Hematopoietic multipotent progenitor cell treated with erythropoietin and hydrocortisone succinate and interleukin-3 and kit ligand, for 4 days (in vitro differentiated cells): Measurements from ENCODE around the gene RNASEH2A.
"Not testable (repeated sequence)": the region's sequence is repeated elsewhere in the genome, so short reads cannot be mapped to it uniquely, and the experiment has no call there.

Source experiments
- DNase-seq: peaks from one replicate; pipeline ENCODE4 v3.0.0-alpha.2; 2015

The RNASEH2A gene

DNA sequence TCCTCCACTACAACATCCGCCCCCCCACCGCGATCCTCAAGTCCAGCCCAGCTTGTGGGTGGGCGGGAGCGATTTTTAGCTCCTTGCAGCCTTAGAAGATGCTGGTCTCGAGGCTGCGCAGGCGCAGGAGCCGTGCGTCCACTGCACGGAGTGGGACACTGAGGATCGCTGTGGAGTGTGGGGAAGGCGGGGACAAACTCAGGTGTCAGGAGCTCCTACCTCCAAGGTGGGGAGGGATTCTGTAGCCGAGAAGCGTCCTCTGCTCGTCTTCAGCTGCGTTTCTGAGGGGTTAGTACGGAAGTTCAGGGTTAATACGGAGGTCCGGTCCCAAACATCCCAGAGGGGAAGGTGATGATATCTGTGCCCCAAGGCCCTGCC, 28.2 kb downstream of the RNASEH2A start, which contains the start of gene RTBDN:
TSS of gene RTBDN (minus strand) at position 14 of the 378 bp plus-strand sequence. CDS start 4,600 bp downstream, outside the sequence.
- DNase-seq, result no peak

- DNase-seq, result peak; percentile 61
Measured at GRCh38 chr19:12834976-12835757, 28.8 kb downstream of the RNASEH2A start.

DNA sequence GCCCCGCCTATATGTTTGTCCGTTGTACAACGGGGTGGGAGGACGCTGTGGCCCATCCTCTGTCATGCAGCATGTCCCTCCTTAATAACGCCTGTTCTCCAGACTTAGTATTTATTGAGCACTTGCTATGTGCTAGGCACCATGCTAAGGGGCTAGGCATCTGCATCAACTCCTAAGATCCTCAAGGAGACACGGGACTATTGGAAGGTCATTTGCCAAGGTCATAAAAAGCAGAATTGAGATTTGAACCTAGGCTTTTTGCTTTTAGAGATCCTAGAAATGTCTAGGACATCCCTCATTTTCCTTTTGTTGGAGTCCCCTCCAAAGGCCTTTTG, 30.1 kb downstream of the RNASEH2A start:
- no peak for DNase-seq

GRCh38 chr19:12837225-12837624, 30.8 kb downstream of the RNASEH2A start:
- no peak for DNase-seq

DNA sequence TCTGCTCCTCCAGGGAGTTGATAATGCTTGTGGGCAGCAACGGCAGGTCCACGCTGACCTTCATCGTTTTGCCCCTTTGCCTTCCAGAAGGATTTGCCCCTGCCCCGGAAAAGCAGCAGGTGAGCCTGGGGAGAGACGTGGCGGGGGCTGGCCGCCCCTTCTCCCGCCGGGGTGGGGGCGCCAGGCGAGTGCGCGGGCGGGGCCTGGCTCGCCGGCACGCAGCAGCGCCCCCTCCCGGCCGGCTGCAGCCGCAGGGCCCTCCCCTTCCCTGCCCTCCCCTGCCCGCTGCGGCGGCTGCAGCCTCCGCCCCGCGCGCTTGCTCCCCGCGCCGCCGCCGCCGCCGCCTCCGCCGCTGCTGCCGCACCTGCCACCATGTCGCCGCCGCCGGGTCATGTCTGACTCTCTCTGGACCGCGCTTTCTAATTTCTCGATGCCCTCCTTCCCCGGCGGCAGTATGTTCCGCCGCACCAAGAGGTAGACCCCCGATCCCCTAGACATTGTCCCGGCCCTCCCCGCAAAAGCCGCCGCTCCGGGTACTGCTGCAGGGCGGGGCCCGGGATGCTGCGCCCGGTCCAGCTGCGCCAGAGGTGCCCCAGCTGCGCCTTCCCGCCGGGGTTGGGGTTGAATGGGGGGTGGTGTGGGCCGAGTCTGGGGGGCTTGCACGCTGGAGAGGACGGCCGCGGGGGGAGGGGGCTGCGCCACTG, 31.9 kb downstream of the RNASEH2A start, which contains the start of gene MAST1:
TSS of gene MAST1 (plus strand) at position 334 of the 704 bp plus-strand sequence. CDS start at position 392, 58 bp downstream.
- DNase-seq, result peak; percentile 79

DNA sequence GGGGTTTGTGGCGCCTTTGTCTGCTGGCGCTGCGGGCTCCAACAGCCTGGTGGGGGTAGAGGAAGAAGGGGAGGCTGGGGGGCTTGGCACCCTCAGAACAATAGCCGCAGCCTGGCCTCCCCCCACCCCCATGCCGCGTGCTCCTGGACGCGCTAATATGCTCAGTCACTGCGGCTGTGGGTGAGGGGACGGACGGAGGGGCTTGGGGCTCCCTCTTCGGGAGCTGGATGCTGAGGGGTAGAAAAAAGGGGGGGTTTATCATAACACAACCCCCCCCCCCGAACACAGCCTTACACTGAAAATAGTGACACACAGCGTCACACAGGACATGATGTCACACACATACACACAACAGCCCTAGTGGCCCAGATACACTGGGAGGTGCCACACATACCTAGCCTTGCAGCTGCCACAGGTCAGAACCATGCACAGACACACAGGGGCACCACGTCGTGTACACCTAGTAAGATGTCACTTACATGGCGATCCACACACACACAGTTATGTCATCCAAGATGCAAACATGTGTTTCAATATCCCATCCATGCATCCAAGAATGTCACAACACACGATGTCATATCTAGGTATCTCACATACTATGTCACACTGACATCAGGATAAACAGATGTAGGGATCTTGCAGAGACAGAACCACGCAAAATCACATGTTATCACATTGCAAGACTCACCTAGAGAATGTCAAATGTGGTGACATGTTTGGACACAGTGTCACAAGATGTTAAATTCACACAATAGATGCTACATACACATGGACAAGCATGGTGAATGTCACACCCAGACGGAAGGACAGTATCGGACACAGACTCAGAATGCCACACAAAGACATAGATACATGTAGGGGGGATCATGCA, 32.7 kb downstream of the RNASEH2A start:
- DNase-seq, result peak; percentile 45

DNA sequence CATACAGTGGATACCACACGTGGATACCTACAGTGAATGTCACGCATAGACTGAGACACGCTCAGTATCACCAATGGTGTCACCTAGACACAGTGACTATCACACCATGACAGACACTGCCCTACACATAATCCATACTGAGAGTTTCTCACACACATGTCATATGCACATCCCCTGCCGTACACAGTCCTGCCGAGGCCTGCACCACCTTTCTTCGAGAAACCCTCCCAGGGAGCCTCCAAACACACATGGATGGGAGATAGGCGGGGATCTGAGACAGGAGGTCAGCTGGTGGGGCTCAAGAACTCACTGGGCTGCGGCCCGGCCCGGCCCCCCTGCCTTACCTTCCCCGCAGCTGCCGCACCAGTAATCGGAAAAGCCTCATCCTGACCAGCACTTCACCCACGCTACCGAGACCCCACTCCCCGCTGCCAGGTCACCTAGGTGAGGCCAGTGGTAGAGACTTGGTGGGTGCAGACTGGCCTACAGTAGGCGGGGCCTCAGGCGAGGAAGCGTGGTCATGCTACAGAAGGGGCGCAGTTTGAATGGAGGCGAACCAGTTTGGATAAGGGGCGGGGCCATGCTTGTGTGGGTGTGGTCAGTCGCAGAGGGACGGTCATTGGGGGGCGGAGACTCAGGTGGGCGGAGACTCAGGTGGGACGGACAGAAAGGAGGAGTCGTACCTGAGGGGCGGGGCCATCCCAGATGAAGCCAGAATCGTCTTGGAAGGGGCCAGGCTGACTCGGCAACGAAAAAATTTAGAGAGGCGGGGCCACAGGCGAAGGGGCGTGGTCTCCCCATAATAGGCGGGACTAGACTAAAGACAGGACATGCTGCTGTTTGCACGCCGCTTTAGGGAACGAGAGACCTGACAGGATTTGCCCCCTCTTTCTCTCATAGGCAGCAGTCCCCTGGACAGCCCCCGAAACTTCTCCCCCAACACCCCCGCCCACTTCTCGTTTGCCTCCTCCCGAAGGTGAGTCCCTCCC, 34.0 kb downstream of the RNASEH2A start:
- DNase-seq, result peak; percentile 93

GRCh38 chr19:12841094-12841493, 34.7 kb downstream of the RNASEH2A start:
- peak; percentile 72 for DNase-seq

GRCh38 chr19:12842511-12842910, 36.1 kb downstream of the RNASEH2A start:
- DNase-seq, result no peak

GRCh38 chr19:12843328-12843727, 36.9 kb downstream of the RNASEH2A start:
- no peak for DNase-seq

DNA sequence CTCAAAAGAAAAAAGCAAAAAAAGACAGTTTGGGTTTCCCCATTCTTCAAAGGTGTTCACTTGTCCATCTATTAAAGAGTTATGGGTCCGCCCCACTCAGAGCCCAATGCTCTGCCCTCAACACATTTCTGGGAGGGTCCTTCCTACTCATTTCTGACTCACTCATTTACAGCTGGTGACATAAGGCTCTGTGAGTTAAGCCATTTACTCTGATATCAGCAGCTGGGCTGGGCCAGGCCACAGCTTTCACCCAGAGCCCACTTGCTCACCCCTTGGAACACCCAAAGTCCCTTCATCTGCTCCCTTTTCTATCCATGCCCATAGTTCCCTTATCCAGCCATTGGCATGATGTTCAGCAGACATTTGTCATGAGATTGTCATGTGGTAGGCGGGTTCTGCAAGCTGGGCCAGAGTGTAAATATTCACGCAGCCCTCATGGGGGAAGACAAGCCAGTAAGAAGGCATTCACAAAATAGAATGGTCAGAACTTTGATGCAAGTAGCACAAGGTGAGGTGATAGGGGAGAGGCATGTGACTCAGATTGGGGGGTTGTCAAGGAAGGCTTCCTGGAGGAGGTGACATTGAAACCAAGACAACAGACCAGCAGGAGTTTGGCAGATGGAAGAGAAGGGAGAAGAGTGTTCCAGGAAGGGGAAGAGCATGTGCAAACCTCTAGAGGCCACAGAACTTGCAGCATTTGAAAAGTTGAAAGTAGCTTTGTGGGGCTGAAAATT, 37.8 kb downstream of the RNASEH2A start:
- DNase-seq, result no peak

GRCh38 chr19:12846613-12847012, 40.2 kb downstream of the RNASEH2A start:
- not testable (repeated sequence) for DNase-seq

GRCh38 chr19:12847159-12848139, 41.1 kb downstream of the RNASEH2A start:
- peak; percentile 89 for DNase-seq

GRCh38 chr19:12856653-12857052, 50.3 kb downstream of the RNASEH2A start:
- DNase-seq, result peak; percentile 63

DNA sequence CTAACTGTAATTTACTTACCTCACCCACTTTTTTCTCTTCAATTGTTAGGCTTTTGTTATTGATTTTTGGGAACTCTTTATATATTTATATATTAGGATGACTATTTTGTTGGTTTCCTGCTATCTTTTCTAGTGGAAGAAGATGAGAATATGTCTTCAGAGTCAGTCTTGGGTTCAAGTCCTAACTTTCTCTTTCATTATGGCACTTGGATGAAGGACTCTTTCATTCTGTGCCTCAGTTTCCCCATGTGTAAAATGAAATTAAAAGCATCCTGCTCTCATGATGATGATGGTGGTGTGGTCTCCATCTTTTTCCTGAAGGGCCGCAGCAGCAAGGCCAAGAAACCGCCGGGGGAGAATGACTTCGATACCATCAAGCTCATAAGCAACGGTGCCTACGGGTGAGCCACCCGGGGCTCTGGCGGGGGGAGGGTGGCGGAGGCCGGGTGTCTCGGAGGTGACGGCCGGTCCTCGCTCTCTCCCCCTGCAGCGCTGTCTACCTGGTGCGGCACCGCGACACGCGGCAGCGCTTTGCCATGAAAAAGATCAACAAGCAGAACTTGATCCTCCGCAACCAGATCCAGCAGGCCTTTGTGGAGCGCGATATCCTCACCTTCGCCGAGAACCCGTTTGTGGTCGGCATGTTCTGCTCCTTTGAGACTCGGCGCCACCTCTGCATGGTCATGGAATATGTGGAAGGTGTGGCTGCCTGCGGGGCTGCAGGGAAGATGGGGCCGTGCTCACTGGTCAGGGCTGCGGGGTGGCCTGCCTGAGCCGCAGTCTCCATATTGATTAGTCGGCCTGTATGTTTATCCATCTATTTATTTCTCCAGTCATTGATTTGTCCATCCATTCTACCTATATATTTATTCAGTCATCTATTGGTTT, 51.9 kb downstream of the RNASEH2A start:
- DNase-seq, result no peak

GRCh38 chr19:12859546-12859945, 53.2 kb downstream of the RNASEH2A start:
- no peak for DNase-seq
